ENCODE results near the gene VAC14. TPM values are rescaled to one million over a fixed set of nuclear protein-coding genes. Genes with fewer than 3 reads are reported as not detected.

The VAC14 gene
- total RNA-seq, 4 donors from 2014 or later, result 20.5 to 44.2 (median 29.5) TPM

- no peak for TF ChIP-seq CTCF (IDR thresholded peaks at IDR 0.05; ENCODE audit: low read depth)
These were observed 101.3 kb downstream of the VAC14 start for GRCh38 chr16:70699696-70700095.

GRCh38 chr16:70698901-70699300 is 102.1 kb downstream of the VAC14 start:
- TF ChIP-seq CTCF (IDR thresholded peaks at IDR 0.05; ENCODE audit: low read depth), result no peak

GRCh38 chr16:70697594-70698170 is 103.3 kb downstream of the VAC14 start:
- TF ChIP-seq CTCF (IDR thresholded peaks at IDR 0.05; ENCODE audit: low read depth), result no peak

- no peak for TF ChIP-seq CTCF (IDR thresholded peaks at IDR 0.05; ENCODE audit: low read depth)
These were observed 103.9 kb downstream of the VAC14 start for GRCh38 chr16:70696952-70697593.

GRCh38 chr16:70696355-70696754 is 104.6 kb downstream of the VAC14 start:
- TF ChIP-seq CTCF (IDR thresholded peaks at IDR 0.05; ENCODE audit: low read depth), result no peak

GRCh38 chr16:70695331-70696070 is 105.5 kb downstream of the VAC14 start:
- no peak for TF ChIP-seq CTCF (IDR thresholded peaks at IDR 0.05; ENCODE audit: low read depth)

GRCh38 chr16:70694868-70695218 is 106.1 kb downstream of the VAC14 start:
- TF ChIP-seq CTCF (IDR thresholded peaks at IDR 0.05; ENCODE audit: low read depth), result no peak

All from subcutaneous adipose tissue (tissue), 4 donors.